Measurements from ENCODE around the gene PECR. TPM values are rescaled to one million over a fixed set of nuclear protein-coding genes. Genes with fewer than 3 reads are reported as not detected.

Gene PECR
- total RNA-seq, 1 donor from 2014 or later, result 6.6 TPM

DNA sequence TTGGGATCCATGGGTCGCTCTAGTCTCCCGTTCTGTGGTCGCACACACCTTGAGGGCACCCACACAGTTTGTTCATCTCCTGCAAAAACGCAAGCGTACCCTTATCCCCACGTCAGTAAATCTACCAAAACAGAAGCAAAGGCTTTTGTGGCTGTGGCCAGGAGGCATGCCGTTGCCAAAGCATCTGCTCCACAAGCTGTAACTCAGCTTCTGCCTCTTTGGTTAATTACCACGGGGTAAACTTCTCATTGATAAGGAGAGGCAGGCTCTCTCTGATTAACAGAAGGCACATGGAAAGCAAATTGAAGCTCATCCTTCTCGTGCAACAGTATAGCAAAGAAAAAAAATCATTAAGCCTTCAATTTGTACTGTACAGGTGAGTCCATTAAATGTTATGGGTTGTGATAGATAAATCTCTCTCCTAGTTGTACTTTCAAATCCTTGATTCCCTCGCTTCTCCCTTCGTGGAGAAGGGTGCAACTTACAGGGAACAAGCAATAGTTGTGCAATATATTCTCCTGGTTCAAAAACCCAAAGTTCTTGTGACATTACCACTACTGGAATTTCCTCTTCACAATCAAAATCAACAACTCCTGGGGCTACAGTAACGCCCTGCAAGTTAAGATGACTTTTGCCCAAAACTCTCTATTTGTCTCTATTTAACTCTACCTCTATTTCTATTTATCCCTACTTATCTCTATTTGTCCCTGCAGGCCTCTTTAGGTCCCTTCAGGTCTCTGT is 10.3 kb downstream of the PECR start:
- TF ChIP-seq, protein P1, sequence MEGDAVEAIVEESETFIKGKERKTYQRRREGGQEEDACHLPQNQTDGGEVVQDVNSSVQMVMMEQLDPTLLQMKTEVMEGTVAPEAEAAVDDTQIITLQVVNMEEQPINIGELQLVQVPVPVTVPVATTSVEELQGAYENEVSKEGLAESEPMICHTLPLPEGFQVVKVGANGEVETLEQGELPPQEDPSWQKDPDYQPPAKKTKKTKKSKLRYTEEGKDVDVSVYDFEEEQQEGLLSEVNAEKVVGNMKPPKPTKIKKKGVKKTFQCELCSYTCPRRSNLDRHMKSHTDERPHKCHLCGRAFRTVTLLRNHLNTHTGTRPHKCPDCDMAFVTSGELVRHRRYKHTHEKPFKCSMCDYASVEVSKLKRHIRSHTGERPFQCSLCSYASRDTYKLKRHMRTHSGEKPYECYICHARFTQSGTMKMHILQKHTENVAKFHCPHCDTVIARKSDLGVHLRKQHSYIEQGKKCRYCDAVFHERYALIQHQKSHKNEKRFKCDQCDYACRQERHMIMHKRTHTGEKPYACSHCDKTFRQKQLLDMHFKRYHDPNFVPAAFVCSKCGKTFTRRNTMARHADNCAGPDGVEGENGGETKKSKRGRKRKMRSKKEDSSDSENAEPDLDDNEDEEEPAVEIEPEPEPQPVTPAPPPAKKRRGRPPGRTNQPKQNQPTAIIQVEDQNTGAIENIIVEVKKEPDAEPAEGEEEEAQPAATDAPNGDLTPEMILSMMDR (IDR thresholded peaks at IDR 0.05), result no peak
- H3K4me1 Mint-ChIP-seq (ENCODE audit: low read depth), result peaks cover 7% of the 10 kb centered on the region

GRCh38 chr2:216070195-216070594 is 11.4 kb downstream of the PECR start:
- H3K27ac Mint-ChIP-seq (ENCODE audit: unreplicated experiment), result no peak overlapping the region
- H3K4me3 Mint-ChIP-seq (ENCODE audit: unreplicated experiment), result no peak overlapping the region
- no peaks in the 10 kb centered on the region for H3K9me3 Mint-ChIP-seq (ENCODE audit: low read depth)
- H3K4me1 Mint-ChIP-seq (ENCODE audit: low read depth), result peaks cover 10% of the 10 kb centered on the region
- H3K27me3 Mint-ChIP-seq (ENCODE audit: low read depth), result no peaks in the 10 kb centered on the region
- H3K36me3 Mint-ChIP-seq (ENCODE audit: low read depth), result peaks cover 2% of the 10 kb centered on the region
- TF ChIP-seq, protein P1 (IDR thresholded peaks at IDR 0.05), result no peak
- DNase-seq (ENCODE audit: low spot score), result no peak

More for the DNA sequence above, 10.3 kb downstream of the PECR start:
- H3K36me3 Mint-ChIP-seq (ENCODE audit: low read depth), result peaks cover 2% of the 10 kb centered on the region
- no peaks in the 10 kb centered on the region for H3K9me3 Mint-ChIP-seq (ENCODE audit: low read depth)
- DNase-seq (ENCODE audit: low spot score), result no peak
- H3K27me3 Mint-ChIP-seq (ENCODE audit: low read depth), result no peaks in the 10 kb centered on the region
- no peak overlapping the region for H3K4me3 Mint-ChIP-seq (ENCODE audit: unreplicated experiment)
- no peak overlapping the region for H3K27ac Mint-ChIP-seq (ENCODE audit: unreplicated experiment)

DNA sequence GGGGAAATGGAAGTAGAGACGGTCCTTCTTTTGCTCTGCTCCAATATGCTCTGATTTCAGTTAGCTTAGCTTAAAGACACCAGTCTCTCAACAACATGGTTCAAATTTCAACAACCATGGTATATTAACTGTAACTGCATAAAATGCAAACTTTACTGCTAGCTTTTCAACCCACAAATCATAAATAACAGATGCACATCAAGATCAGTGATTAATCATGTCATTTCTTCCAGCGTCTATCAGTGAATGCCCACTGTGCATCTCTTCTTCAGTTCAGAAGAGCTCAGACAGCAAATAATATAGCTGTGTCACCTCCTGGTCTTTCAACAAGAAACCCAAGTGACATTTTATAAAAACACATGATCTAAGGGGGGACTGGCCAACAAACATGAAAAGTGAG is 12.6 kb downstream of the PECR start:
- peaks cover 10% of the 10 kb centered on the region for H3K4me1 Mint-ChIP-seq (ENCODE audit: low read depth)
- peaks cover 2% of the 10 kb centered on the region for H3K36me3 Mint-ChIP-seq (ENCODE audit: low read depth)
- H3K27ac Mint-ChIP-seq (ENCODE audit: unreplicated experiment), result no peak overlapping the region
- no peaks in the 10 kb centered on the region for H3K27me3 Mint-ChIP-seq (ENCODE audit: low read depth)
- TF ChIP-seq, protein P1 (IDR thresholded peaks at IDR 0.05), result no peak
- no peak overlapping the region for H3K4me3 Mint-ChIP-seq (ENCODE audit: unreplicated experiment)
- no peak for DNase-seq (ENCODE audit: low spot score)
- no peaks in the 10 kb centered on the region for H3K9me3 Mint-ChIP-seq (ENCODE audit: low read depth)

- peaks cover 4% of the 10 kb centered on the region for H3K4me1 Mint-ChIP-seq (ENCODE audit: low read depth)
- H3K27me3 Mint-ChIP-seq (ENCODE audit: low read depth), result no peaks in the 10 kb centered on the region
- no peak overlapping the region for H3K4me3 Mint-ChIP-seq (ENCODE audit: unreplicated experiment)
- no peak overlapping the region for H3K27ac Mint-ChIP-seq (ENCODE audit: unreplicated experiment)
- H3K36me3 Mint-ChIP-seq (ENCODE audit: low read depth), result peaks cover 2% of the 10 kb centered on the region
- no peaks in the 10 kb centered on the region for H3K9me3 Mint-ChIP-seq (ENCODE audit: low read depth)
- DNase-seq (ENCODE audit: low spot score), result no peak
- TF ChIP-seq, protein P1 (IDR thresholded peaks at IDR 0.05), result no peak
Measured at GRCh38 chr2:216066230-216066629, 15.4 kb downstream of the PECR start.

- H3K36me3 Mint-ChIP-seq (ENCODE audit: low read depth), result peaks cover 2% of the 10 kb centered on the region
- no peak for DNase-seq (ENCODE audit: low spot score)
- TF ChIP-seq, protein P1 (IDR thresholded peaks at IDR 0.05), result no peak
- H3K27me3 Mint-ChIP-seq (ENCODE audit: low read depth), result no peaks in the 10 kb centered on the region
- peaks cover 4% of the 10 kb centered on the region for H3K4me1 Mint-ChIP-seq (ENCODE audit: low read depth)
- H3K27ac Mint-ChIP-seq (ENCODE audit: unreplicated experiment), result no peak overlapping the region
- no peaks in the 10 kb centered on the region for H3K9me3 Mint-ChIP-seq (ENCODE audit: low read depth)
- no peak overlapping the region for H3K4me3 Mint-ChIP-seq (ENCODE audit: unreplicated experiment)
Measured at GRCh38 chr2:216064665-216065064, 16.9 kb downstream of the PECR start.

Data from chondrocyte (in vitro differentiated cells).